Measurements from ENCODE around the gene SLC25A17.
A peak's percentile ranks its signal among the peaks of the same experiment; 100 is the strongest.

SLC25A17 gene

DNA sequence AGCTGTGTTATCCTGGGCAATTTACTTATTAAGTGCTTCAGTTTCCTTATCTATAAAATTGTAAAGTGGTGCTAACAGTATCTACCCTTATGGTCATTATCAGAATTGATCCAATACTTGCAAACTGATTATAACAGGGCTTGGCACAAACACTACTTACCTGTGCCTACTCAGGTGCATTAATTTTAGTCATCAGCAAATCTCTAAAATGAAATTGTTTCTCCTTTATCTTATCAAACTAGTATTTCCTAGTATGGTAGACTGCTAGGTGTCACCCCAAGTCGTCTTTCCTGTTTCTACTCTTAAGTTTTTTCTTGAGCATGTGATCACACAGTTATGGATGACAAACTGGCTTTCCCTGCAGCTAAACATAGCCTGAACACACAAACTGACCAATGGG lies 4.3 kb upstream of the SLC25A17 start:
- TF ChIP-seq, protein P1, sequence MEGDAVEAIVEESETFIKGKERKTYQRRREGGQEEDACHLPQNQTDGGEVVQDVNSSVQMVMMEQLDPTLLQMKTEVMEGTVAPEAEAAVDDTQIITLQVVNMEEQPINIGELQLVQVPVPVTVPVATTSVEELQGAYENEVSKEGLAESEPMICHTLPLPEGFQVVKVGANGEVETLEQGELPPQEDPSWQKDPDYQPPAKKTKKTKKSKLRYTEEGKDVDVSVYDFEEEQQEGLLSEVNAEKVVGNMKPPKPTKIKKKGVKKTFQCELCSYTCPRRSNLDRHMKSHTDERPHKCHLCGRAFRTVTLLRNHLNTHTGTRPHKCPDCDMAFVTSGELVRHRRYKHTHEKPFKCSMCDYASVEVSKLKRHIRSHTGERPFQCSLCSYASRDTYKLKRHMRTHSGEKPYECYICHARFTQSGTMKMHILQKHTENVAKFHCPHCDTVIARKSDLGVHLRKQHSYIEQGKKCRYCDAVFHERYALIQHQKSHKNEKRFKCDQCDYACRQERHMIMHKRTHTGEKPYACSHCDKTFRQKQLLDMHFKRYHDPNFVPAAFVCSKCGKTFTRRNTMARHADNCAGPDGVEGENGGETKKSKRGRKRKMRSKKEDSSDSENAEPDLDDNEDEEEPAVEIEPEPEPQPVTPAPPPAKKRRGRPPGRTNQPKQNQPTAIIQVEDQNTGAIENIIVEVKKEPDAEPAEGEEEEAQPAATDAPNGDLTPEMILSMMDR (IDR thresholded peaks at IDR 0.05; ENCODE audit: unreplicated experiment in 3 of 3): no peak
- no peak overlapping the region for H3K27ac Mint-ChIP-seq

DNA sequence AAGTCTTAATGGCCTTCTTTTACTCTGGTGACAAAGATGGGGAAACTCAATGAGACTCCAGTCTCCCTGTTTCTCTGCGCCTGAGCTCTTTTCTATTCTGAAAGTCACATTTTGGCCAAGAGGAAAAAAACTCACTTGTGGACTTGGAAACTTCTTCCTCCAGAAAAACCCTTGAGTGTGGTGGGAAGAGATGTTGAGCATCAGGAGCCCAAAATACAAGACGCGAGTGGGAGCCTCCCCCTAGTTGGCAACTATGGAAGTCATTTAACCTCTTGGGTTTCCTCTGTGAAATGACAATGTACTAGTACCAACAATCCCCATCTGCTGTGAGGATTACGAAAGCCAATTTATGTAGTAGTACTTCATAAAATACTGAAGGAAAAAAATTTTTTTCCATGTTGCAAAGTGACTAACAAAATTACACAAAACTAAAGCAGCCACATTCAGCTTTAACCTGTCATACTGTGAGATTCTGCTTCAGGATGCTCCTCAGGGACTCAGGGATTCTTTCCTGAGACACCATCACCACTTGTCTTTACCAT lies 524 bp upstream of the SLC25A17 start:
- Mint-ChIP-seq H3K27ac (peak overlapping the region; percentile 78 to 87 (median 84)), H3K9me3 (no peaks in the 10 kb centered on the region), H3K36me3 (ENCODE audit: low read depth) (peaks cover 30% of the 10 kb centered on the region), H3K4me3 (peak overlapping the region; percentile 91 to 99 (median 92)), H3K4me1 (peaks cover 21% of the 10 kb centered on the region), H3K27me3 (ENCODE audit: low read depth) (no peaks in the 10 kb centered on the region)
- TF ChIP-seq, protein P1 (IDR thresholded peaks at IDR 0.05; ENCODE audit: unreplicated experiment in 3 of 3): no peak

More for the DNA sequence above, 4.3 kb upstream of the SLC25A17 start:
- no peaks in the 10 kb centered on the region for H3K27me3 Mint-ChIP-seq (ENCODE audit: low read depth)
- peaks cover 6% of the 10 kb centered on the region for H3K4me1 Mint-ChIP-seq
- no peak overlapping the region for H3K4me3 Mint-ChIP-seq
- H3K9me3 Mint-ChIP-seq: no peaks in the 10 kb centered on the region
- peaks cover 43% of the 10 kb centered on the region for H3K36me3 Mint-ChIP-seq (ENCODE audit: low read depth)

DNA sequence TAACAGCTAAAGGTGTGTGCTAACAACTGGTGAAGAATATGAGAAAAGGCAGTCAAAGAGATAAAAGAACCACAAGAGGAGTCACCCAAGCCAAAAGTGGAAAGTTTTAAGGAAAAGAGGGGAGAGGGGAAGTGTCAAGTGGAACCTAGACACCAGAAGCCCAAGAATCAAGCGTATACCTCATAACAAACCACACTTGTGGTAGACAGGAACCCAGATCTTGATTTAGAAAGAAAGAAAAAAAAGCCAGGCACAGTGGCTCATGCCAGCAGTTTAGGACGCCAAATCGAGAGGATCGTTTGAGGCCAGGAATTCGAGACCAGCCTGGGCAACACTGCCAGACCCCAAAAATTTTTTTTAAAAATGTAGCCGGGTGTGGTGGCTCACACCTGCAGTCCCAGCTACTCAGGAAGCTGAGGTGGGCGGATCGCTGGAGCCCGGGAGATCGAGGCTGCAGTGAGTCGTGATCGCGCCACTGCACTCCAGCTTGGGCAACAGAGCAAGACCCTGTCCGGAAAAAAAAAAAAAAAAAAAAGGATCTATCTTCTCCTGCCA lies 877 bp downstream of the SLC25A17 start:
- Mint-ChIP-seq H3K27me3 (ENCODE audit: low read depth) (no peaks in the 10 kb centered on the region), H3K9me3 (no peaks in the 10 kb centered on the region), H3K4me1 (peaks cover 27% of the 10 kb centered on the region), H3K4me3 (peak overlapping the region; percentile 91 to 99 (median 92)), H3K36me3 (ENCODE audit: low read depth) (peaks cover 20% of the 10 kb centered on the region), H3K27ac (peak overlapping the region; percentile 84 to 96 (median 95))
- TF ChIP-seq, protein P1 (IDR thresholded peaks at IDR 0.05; ENCODE audit: unreplicated experiment in 3 of 3): no peak

DNA sequence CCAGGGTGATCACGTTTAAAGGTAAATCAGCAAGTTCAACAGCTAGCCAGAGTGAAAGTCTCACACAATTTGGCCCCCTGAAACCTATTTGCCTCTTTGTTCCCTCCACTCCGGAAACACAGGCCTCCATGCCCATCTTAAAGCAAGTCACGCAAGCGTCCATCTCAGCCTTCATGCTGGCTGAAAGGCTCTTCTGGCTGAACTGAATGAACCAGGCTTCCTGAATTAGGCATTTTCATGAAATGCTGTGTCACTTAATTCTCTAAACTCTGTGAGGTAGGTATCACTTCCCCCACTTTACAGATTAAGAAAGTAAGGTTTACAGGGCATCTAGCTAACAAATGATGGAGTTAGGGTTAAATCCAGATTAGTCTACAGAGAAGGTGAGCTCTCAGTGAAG lies 1.4 kb downstream of the SLC25A17 start:
- H3K4me1 Mint-ChIP-seq: peaks cover 27% of the 10 kb centered on the region
- H3K4me3 Mint-ChIP-seq: peak overlapping the region; percentile 91 to 99 (median 92)
- H3K27me3 Mint-ChIP-seq (ENCODE audit: low read depth): no peaks in the 10 kb centered on the region
- H3K36me3 Mint-ChIP-seq (ENCODE audit: low read depth): peaks cover 16% of the 10 kb centered on the region
- H3K27ac Mint-ChIP-seq: peak overlapping the region; percentile 17 to 39 (median 24)
- H3K9me3 Mint-ChIP-seq: no peaks in the 10 kb centered on the region
- TF ChIP-seq, protein P1 (IDR thresholded peaks at IDR 0.05; ENCODE audit: unreplicated experiment in 3 of 3): no peak

DNA sequence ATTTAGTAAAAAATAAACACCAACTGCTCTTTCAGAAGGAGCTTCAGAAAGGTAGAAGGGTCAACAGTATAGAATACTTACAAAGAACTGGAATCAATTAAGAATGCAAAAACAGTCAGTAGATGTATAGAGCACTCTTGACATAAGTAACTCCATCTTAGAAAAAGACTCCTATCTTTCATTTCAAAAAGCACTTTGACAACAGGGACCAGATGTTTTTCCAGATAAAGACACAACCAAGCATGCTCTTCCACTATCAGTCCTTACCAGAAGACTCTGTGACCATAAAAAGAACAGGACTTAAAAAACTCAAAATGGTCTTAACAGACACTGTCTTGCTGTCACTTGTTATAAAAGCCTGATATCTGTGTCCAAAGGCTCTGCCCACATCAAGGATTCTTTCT lies 5.2 kb downstream of the SLC25A17 start:
- Mint-ChIP-seq H3K4me1 (peaks cover 30% of the 10 kb centered on the region), H3K9me3 (no peaks in the 10 kb centered on the region), H3K27me3 (ENCODE audit: low read depth) (no peaks in the 10 kb centered on the region), H3K36me3 (ENCODE audit: low read depth) (peaks cover 18% of the 10 kb centered on the region), H3K27ac (no peak overlapping the region), H3K4me3 (no peak overlapping the region)
- TF ChIP-seq, protein P1 (IDR thresholded peaks at IDR 0.05; ENCODE audit: unreplicated experiment in 3 of 3): no peak

All from nephron (organoid).